Measurements from ENCODE around the gene ZDHHC9.

DNA sequence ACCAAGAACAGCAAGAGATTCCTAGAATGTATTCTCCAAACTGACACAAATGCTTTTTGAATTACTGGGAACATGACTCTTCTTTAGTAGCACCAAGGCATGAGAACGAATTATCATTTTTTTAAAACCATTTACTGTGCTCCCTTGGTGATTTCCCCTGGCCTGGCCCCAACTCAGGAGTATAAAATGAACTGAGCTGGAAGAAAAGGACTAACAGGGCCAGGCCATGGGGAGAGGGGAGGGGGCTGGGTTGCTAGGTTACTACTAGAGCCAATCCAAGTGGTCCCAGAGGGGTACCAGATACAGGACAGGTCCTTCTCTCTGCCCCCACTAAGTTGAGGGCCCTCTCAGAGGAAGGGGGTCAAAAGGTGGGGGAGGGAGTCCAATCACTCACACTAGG lies 40.8 kb downstream of the ZDHHC9 start:
- no peak for TF ChIP-seq POLR2A (IDR thresholded peaks at IDR 0.05)
- TF ChIP-seq, protein P1, sequence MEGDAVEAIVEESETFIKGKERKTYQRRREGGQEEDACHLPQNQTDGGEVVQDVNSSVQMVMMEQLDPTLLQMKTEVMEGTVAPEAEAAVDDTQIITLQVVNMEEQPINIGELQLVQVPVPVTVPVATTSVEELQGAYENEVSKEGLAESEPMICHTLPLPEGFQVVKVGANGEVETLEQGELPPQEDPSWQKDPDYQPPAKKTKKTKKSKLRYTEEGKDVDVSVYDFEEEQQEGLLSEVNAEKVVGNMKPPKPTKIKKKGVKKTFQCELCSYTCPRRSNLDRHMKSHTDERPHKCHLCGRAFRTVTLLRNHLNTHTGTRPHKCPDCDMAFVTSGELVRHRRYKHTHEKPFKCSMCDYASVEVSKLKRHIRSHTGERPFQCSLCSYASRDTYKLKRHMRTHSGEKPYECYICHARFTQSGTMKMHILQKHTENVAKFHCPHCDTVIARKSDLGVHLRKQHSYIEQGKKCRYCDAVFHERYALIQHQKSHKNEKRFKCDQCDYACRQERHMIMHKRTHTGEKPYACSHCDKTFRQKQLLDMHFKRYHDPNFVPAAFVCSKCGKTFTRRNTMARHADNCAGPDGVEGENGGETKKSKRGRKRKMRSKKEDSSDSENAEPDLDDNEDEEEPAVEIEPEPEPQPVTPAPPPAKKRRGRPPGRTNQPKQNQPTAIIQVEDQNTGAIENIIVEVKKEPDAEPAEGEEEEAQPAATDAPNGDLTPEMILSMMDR (IDR thresholded peaks at IDR 0.05) = no peak

Measured in body of pancreas (tissue), 4 donors.